Thoracic aorta (tissue), 2 donors: ENCODE measurements around the gene CDH26. TPM values are rescaled to one million over a fixed set of nuclear protein-coding genes. Genes with fewer than 3 reads are reported as not detected.

Experiments
- ATAC-seq: fragments of 150-250 bp; one replicate; pipeline ENCODE4 v1.8.0; 2017; ENCODE audit warnings: low read depth; ENCODE audit not compliant: insufficient number of reproducible peaks, low FRiP score
- DNase-seq: peaks from one replicate; pipeline ENCODE4 v3.0.0-alpha.2; 2020; ENCODE audit warnings: low spot score
- H3K27ac ChIP-seq, 2 donors: fragments of 200-600 bp; sonication (generic); 1 replicate in 1 of 2; 2 replicates in 1 of 2; pipeline ENCODE4 v1.5.1; 2016; ENCODE audit warnings: mild to moderate bottlenecking in 2 of 2, moderate library complexity in 2 of 2
- H3K27me3 ChIP-seq: fragments of 200-600 bp; sonication (generic); replicated peaks from 2 replicates; pipeline ENCODE4 v1.6.0; 2016; ENCODE audit warnings: mild to moderate bottlenecking; ENCODE audit not compliant: insufficient read depth
- H3K36me3 ChIP-seq: fragments of 200-600 bp; sonication (generic); one replicate; pipeline ENCODE4 v1.5.1; 2016
- H3K4me1 ChIP-seq, 2 donors: fragments of 200-600 bp; sonication (generic); 1 replicate in 1 of 2; 2 replicates in 1 of 2; pipeline versions ENCODE4 v1.5.1 to v1.6.0; 2016; ENCODE audit warnings: low read depth in 2 of 2, mild to moderate bottlenecking in 1 of 2; ENCODE audit not compliant: control insufficient read depth in 1 of 2
- H3K4me3 ChIP-seq: fragments of 200-600 bp; sonication (generic); 2 replicates; pipeline ENCODE4 v1.5.1; 2016; ENCODE audit warnings: mild to moderate bottlenecking
- H3K9me3 ChIP-seq: fragments of 200-600 bp; sonication (generic); 2 replicates; pipeline ENCODE4 v1.5.1; 2016
- CTCF ChIP-seq: fragments of 200-600 bp; sonication (generic); IDR thresholded peaks from one replicate; pipeline ENCODE4 v1.5.1; 2019; ENCODE audit warnings: antibody characterized with exemption
- total RNA-seq, 2 donors: library from RNA; depleted of rRNA; stranded (reverse); fragments of >200 nt; gene quantifications; one replicate each; pipeline versions ENCODE4 v1.1.0 to v1.2.3, GENCODE V29; 2016

Gene CDH26
- total RNA-seq, 2 donors from 2014 or later, result 2.3 to 2.5 TPM

- TF ChIP-seq CTCF, result no peak
- Histone ChIP-seq H3K4me1 (no peaks in the 10 kb centered on the region), H3K4me3 (no peak overlapping the region), H3K27me3 (no peaks in the 10 kb centered on the region), H3K27ac (no peak overlapping the region), H3K36me3 (no peaks in the 10 kb centered on the region), H3K9me3 (no peaks in the 10 kb centered on the region)
- ATAC-seq, result no peak
- DNase-seq, result no peak
Observed at GRCh38 chr20:60007464-60007863, 49.2 kb downstream of the CDH26 start.

GRCh38 chr20:60008130-60008808 is 50.0 kb downstream of the CDH26 start:
- DNase-seq, result no peak

GRCh38 chr20:60009318-60009717 is 51.1 kb downstream of the CDH26 start:
- no peak overlapping the region for H3K4me3 ChIP-seq
- no peaks in the 10 kb centered on the region for H3K36me3 ChIP-seq
- H3K4me1 ChIP-seq, result peaks cover 0 to 5% of the 10 kb centered on the region in 2 donors
- DNase-seq, result no peak
- no peaks in the 10 kb centered on the region for H3K9me3 ChIP-seq
- no peak overlapping the region for H3K27ac ChIP-seq
- H3K27me3 ChIP-seq, result no peaks in the 10 kb centered on the region
- TF ChIP-seq CTCF, result no peak
- ATAC-seq, result no peak

More at GRCh38 chr20:60008130-60008808, 50.0 kb downstream of the CDH26 start:
- Histone ChIP-seq H3K4me1 (peaks cover 0 to under 1% of the 10 kb centered on the region in 2 donors), H3K4me3 (no peak overlapping the region), H3K9me3 (no peaks in the 10 kb centered on the region), H3K27me3 (no peaks in the 10 kb centered on the region), H3K36me3 (no peaks in the 10 kb centered on the region), H3K27ac (no peak overlapping the region)
- ATAC-seq, result no peak
- TF ChIP-seq CTCF, result no peak

GRCh38 chr20:60009826-60010616 is 51.8 kb downstream of the CDH26 start:
- Histone ChIP-seq H3K4me1 (peaks cover 0 to 5% of the 10 kb centered on the region in 2 donors), H3K9me3 (no peaks in the 10 kb centered on the region), H3K36me3 (no peaks in the 10 kb centered on the region), H3K4me3 (no peak overlapping the region), H3K27me3 (no peaks in the 10 kb centered on the region), H3K27ac (no peak overlapping the region)
- ATAC-seq (no peak), DNase-seq (no peak)
- TF ChIP-seq CTCF, result no peak

- H3K36me3 ChIP-seq, result no peaks in the 10 kb centered on the region
Observed at GRCh38 chr20:60010689-60011458, 52.7 kb downstream of the CDH26 start.

More at GRCh38 chr20:60010689-60011458, 52.7 kb downstream of the CDH26 start:
- no peak for TF ChIP-seq CTCF
- ATAC-seq (no peak), DNase-seq (no peak)
- Histone ChIP-seq H3K27me3 (no peaks in the 10 kb centered on the region), H3K4me1 (peaks cover 0 to 5% of the 10 kb centered on the region in 2 donors), H3K27ac (no peak overlapping the region), H3K4me3 (no peak overlapping the region), H3K9me3 (no peaks in the 10 kb centered on the region)
